Measurements from ENCODE around the gene PPP1R1C. TPM values are rescaled to one million over a fixed set of nuclear protein-coding genes. Genes with fewer than 3 reads are reported as not detected.

The PPP1R1C gene
- total RNA-seq, 4 donors from 2014 or later = 0.78 to 2.8 TPM; not detected in 2

DNA sequence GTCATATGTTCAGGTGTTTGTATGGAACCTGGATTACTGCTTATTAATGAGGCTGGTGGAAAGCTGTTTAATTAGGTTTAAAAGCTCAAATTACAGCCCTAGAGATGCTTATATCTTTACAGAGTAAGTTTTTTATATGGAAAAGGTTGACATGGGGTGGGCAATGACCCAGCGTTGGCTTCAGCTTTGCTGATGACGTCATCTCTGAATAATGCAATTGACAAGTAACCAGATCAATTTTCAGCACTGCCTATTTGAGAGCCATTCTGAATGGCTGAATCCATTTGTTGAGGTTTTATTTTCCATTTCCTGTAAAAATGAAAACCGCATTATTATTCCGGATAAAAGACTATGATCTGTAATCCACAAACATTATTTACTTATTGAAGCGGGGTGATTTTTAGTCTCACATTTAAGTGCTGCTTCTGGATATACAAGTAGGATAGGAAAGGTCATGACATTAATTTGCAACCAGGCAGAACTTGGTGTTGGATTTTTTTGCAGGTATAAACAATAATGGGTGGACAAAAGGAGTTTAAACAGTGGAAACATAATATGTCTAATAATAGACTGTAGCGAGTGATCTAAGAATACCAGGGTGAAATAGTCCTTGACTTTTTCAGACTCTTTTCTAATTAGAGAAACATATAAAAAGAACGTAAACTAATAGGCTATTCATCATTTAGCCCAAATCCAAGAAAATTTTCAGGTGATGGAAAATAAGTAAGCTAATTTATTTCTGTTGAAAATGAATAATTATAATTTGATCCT, 2.7 kb downstream of the PPP1R1C start:
- Histone ChIP-seq H3K4me1 (no peaks in the 10 kb centered on the region), H3K36me3 (no peaks in the 10 kb centered on the region), H3K4me3 (replicated peaks in 1 of 3) (no peak overlapping the region), H3K27ac (no peak overlapping the region), H3K9me3 (no peaks in the 10 kb centered on the region), H3K27me3 (no peaks in the 10 kb centered on the region)
- intact Hi-C loops (cut with DNase I) = no loop called here
- WGBS, 2 donors = 79 to 87% methylated on average over 7 of the region's 7 CpGs
- DNase-seq = no peak
- TF ChIP-seq, protein P1, sequence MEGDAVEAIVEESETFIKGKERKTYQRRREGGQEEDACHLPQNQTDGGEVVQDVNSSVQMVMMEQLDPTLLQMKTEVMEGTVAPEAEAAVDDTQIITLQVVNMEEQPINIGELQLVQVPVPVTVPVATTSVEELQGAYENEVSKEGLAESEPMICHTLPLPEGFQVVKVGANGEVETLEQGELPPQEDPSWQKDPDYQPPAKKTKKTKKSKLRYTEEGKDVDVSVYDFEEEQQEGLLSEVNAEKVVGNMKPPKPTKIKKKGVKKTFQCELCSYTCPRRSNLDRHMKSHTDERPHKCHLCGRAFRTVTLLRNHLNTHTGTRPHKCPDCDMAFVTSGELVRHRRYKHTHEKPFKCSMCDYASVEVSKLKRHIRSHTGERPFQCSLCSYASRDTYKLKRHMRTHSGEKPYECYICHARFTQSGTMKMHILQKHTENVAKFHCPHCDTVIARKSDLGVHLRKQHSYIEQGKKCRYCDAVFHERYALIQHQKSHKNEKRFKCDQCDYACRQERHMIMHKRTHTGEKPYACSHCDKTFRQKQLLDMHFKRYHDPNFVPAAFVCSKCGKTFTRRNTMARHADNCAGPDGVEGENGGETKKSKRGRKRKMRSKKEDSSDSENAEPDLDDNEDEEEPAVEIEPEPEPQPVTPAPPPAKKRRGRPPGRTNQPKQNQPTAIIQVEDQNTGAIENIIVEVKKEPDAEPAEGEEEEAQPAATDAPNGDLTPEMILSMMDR (IDR thresholded peaks at IDR 0.05) = no peak
- TF ChIP-seq POLR2A (IDR thresholded peaks at IDR 0.05) = no peak

DNA sequence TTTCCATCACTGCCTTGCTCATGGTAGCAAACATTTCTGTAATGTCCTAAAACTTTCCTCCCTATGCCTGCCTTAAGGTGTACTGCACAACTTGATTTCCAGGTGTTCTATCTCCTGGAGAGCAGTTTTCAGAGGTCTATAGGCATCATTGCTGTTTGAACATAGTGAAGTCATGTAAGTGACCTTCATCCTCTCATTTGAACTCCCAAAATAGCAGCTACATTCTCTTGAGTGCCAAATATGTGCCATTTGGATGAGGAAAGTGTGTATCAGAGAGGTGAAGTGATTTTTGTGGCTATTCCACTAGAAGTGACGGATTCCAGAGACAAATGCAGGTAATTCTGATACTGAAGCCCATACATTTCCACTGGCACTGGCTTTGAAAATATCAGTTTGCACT, 3.4 kb downstream of the PPP1R1C start:
- no peak for TF ChIP-seq POLR2A (IDR thresholded peaks at IDR 0.05)
- Histone ChIP-seq H3K9me3 (no peaks in the 10 kb centered on the region), H3K36me3 (no peaks in the 10 kb centered on the region), H3K27me3 (no peaks in the 10 kb centered on the region), H3K4me3 (replicated peaks in 1 of 3) (no peak overlapping the region), H3K4me1 (no peaks in the 10 kb centered on the region), H3K27ac (no peak overlapping the region)
- intact Hi-C loops (cut with DNase I) = no loop called here
- WGBS, 2 donors = 93 to 100% methylated on average over 1 of the region's 1 CpG
- DNase-seq = no peak

DNA sequence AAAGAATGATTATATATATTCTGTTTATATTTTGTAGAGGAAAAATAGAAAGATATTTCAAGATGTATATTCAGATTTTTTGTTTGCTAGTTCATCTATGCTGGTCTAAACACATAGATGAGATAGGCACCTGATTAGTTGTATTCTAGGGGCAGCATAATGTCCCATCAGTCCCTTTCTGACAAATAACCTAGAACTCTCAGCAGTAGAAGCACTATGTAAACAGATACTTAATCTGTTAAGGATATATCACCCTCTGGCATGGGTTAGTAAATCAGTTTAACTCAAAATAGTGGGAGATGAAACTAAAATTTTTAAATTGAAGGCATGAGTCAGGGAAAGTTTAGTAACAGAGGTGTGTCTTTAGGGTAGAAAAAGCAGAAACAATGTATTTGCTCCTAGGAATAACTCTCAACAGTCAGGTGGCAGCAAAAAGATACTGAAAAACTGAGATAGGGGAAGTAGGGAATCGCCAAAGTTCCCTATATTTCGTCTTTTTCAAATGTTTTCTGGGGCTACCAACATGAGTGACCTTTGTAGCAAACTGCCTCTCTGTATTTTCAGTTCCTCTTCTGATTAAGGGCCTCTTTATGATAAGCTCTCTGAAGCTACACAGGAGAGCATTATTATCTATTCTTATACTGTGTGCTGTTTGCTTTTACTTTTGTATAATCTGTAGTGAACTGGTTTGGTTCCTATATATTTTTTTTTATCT, 5.7 kb downstream of the PPP1R1C start:
- no peaks in the 10 kb centered on the region for H3K4me1 ChIP-seq
- intact Hi-C loops (cut with DNase I) = no loop called here
- no peak for DNase-seq

DNA sequence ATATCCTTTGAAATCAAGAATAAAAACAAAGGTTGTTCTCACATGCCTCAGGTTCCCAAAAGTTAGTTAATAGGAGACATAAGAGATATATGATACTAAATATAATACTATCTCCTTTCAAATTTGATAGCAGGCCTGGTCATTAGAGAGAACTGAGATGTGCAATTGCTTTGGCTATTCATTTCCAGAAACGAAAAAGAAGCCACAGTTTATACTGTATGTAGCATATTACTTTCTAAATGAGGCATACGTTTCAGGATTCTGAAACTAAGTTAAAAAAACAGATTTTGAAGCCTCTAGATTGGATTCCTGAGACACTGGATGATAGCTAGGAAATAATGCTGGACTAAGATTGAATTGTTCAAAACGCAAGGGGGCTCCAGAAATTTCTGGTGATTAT, 7.1 kb downstream of the PPP1R1C start:
- no peak for TF ChIP-seq POLR2A (IDR thresholded peaks at IDR 0.05)
- TF ChIP-seq, protein P1 (IDR thresholded peaks at IDR 0.05) = no peak
- Histone ChIP-seq H3K4me1 (no peaks in the 10 kb centered on the region), H3K4me3 (replicated peaks in 1 of 3) (no peak overlapping the region), H3K27me3 (no peaks in the 10 kb centered on the region), H3K9me3 (no peaks in the 10 kb centered on the region), H3K27ac (no peak overlapping the region), H3K36me3 (no peaks in the 10 kb centered on the region)
- no peak for DNase-seq
- intact Hi-C loops (cut with DNase I) = no loop called here
- 68% methylated on average over 3 of the region's 3 CpGs for WGBS, 2 donors

More for the DNA sequence above, 5.7 kb downstream of the PPP1R1C start:
- H3K4me3 ChIP-seq (replicated peaks in 1 of 3) = no peak overlapping the region
- H3K9me3 ChIP-seq = no peaks in the 10 kb centered on the region
- H3K27me3 ChIP-seq = no peaks in the 10 kb centered on the region
- no peaks in the 10 kb centered on the region for H3K36me3 ChIP-seq
- WGBS, 2 donors = 83 to 98% methylated on average over 2 of the region's 2 CpGs
- TF ChIP-seq POLR2A (IDR thresholded peaks at IDR 0.05) = no peak
- TF ChIP-seq, protein P1 (IDR thresholded peaks at IDR 0.05) = no peak
- no peak overlapping the region for H3K27ac ChIP-seq

DNA sequence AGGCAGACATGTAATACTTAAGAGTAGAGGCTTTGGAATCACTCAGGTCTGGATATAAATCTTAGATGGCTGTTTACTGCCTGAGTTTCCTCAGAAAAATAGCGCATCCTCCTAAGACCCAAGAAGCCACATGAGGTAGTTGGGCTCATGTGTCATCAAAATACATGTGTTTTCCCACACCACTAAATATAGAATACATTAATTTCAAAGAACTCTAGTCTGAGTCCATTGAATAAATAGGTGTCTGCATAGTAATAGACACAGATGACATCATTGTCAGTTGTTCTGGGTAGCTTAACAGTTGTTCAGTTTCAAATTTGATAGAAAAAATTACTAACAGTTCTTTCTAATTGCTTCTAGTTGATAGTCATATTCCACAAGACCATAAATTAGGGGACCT, 9.6 kb downstream of the PPP1R1C start:
- H3K36me3 ChIP-seq = no peaks in the 10 kb centered on the region
- 92 to 96% methylated on average over 1 of the region's 1 CpG for WGBS, 2 donors
- no peak for DNase-seq
- H3K27ac ChIP-seq = no peak overlapping the region
- intact Hi-C loops (cut with DNase I) = no loop called here
- H3K27me3 ChIP-seq = no peaks in the 10 kb centered on the region
- no peaks in the 10 kb centered on the region for H3K4me1 ChIP-seq
- no peak overlapping the region for H3K4me3 ChIP-seq (replicated peaks in 1 of 3)
- no peaks in the 10 kb centered on the region for H3K9me3 ChIP-seq
- no peak for TF ChIP-seq POLR2A (IDR thresholded peaks at IDR 0.05)
- TF ChIP-seq, protein P1 (IDR thresholded peaks at IDR 0.05) = no peak
